Measurements from ENCODE around the gene SFMBT1. TPM values are rescaled to one million over a fixed set of nuclear protein-coding genes. Genes with fewer than 3 reads are reported as not detected.
"Not testable (repeated sequence)": the region's sequence is repeated elsewhere in the genome, so short reads cannot be mapped to it uniquely, and the experiment has no call there.

Gene SFMBT1
- total RNA-seq, 1 donor from 2014 or later, result 4.4 TPM

DNA sequence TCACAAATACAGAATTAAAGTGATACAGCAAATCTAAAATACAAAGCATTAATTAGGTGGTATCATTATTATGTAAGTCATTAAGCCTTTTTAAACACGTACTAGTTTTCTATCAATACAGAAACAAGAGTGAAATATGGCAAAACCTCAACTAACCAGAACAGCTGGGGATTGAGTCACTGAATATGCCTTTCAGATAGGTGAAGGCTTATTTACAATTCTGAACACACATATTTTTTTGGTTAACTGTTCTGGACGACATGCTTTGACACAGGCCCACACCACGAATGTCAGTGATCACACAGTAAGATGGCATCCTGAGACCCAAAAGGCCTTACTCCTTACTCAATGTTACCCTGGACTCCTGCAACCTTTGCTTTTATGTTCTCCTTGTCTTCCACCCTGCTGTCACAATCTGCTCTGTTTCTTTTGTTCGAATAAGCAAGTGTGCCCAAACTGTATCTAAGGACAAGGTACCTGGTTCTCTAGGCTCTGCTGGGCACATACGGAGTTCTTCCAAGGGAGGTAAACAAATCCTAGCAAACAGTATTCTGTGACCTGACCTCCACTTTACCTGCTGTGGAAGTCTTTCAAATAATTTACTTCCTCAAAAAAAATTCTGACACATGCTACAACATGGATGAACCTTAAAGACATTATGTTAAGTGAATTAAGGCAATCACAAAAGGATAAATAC lies 7.0 kb downstream of the SFMBT1 start:
- DNase-seq (ENCODE audit: low read depth, low spot score), result no peak

DNA sequence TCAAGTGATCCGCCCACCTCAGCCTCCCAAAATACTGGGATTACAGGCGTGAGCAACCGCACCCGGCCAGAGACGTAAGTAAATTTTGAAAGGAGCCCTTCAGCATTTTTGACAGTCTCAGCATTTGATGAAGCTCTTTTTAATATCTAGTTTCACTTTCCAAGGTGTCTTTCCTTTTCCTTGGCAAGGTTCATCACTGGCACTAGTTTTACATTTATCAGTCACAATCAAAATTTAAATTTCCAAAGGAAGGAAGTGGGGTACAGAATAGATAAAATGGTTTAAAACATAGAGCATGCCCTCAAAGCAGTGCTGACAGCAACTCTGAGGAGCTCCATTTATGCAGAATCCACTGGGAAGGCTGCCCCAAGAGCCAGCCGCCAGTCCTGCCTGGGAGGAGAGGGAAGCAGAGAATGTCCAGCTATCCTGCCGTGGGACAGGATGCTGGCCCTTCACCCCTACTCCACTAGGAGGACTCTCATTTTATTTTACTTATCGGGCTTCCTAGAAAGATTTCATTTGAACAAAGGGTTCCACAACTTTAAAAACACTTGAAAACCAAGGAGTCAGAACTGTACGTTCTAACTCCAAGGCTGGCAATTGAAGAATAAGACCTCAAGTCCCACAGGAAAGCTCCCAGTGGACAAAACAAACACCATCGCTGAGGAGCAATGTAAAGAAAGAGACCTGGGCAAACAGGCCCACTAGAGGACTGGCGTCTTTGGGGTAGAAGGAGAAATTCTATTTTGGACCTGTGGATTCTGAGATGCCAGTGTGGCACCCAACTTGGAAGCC lies 9.9 kb downstream of the SFMBT1 start:
- no peak for DNase-seq (ENCODE audit: low read depth, low spot score)

DNA sequence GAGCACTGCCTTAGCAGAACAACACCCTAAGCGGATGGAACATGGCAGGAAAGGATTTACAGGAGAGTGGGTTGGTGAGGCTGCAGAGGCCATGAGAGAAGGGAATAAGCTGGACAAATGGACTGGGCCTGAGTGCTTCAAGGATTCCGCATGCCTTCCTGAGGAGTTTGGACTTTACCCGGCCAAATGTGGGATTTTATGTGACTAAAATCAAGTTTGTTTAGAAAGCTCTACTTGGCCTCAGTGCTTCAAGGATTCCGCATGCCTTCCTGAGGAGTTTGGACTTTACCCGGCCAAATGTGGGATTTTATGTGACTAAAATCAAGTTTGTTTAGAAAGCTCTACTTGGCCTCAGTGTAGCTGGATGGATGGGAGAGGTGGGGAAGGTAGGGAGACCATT lies 10.9 kb downstream of the SFMBT1 start:
- DNase-seq (ENCODE audit: low read depth, low spot score), result not testable (repeated sequence)

DNA sequence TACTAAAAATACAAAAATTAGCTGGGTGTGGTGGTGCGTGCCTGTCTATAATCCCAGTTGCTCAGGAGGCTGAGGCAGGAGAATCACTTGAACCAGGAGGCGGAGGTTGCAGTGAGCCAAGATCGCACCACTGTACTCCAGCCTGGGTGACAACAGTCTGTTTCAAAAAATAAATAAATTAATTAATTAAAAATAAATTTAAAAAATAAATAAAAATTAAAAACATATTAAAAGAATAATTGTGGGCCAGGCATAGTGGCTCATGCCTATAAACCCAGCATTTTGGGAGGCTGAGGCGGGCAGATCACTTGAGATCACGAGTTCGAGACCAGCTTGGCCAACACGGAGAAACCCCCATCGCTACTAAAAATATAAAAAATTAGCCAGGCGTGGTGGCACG lies 11.5 kb downstream of the SFMBT1 start:
- DNase-seq (ENCODE audit: low read depth, low spot score), result not testable (repeated sequence)

DNA sequence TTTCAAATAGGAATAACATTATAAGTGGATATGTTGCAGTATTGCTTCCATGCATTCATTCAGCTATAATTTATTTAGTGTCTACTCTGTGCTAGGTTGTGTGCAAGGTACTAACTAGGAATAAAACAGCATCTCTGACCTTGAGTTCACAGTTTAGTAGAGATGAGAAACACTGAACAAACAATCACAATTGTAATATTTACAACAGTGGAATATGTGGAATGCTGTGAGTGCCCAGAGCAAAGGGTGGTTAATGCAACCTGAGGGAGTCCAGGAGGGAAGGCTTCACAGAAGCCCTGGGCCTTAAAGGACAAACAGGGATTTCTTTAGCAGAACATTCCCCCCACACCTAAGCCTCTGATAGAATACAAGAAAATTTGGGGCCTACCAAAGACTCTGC lies 13.3 kb downstream of the SFMBT1 start:
- DNase-seq (ENCODE audit: low read depth, low spot score), result no peak

GRCh38 chr3:53030619-53031449 lies 15.0 kb downstream of the SFMBT1 start:
- no peak for DNase-seq (ENCODE audit: low read depth, low spot score)

- no peak for DNase-seq (ENCODE audit: low read depth, low spot score)
These were observed 17.2 kb downstream of the SFMBT1 start for GRCh38 chr3:53028641-53029040.

DNA sequence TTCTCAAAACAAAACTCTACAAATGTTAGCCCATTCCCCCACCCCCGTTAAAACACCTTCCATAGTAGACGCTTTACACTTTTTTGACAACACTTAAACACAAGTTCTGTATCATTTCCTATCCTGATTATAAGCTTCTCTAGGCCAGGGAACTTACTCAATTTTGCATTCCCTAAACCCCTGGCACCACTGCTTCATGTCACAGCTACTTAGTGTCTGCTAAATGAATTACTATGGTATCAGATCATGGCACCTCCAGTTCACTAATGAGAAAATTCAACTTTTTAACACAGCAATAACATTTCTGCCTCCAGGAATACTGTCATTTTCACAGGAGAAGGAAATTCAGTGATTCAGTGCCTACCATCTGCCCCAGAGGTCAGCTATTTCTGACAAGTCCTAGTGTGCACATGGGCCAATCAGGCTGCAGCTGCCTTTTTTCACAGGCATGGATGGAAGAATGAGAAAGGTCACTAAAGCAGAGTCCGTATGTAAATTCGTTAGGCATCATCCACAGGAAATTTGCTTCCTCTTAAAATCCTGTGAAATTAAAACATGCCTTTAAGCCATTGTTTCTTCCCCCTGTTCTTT lies 18.5 kb downstream of the SFMBT1 start:
- DNase-seq (ENCODE audit: low read depth, low spot score), result no peak

GRCh38 chr3:53026382-53027162 lies 19.3 kb downstream of the SFMBT1 start:
- no peak for DNase-seq (ENCODE audit: low read depth, low spot score)

- no peak for DNase-seq (ENCODE audit: low read depth, low spot score)
These were observed 21.6 kb downstream of the SFMBT1 start for GRCh38 chr3:53024315-53024714.

GRCh38 chr3:53023072-53023823 lies 22.6 kb downstream of the SFMBT1 start:
- no peak for DNase-seq (ENCODE audit: low read depth, low spot score)

- DNase-seq (ENCODE audit: low read depth, low spot score), result no peak
These were observed 23.2 kb downstream of the SFMBT1 start for GRCh38 chr3:53022647-53023046.

DNA sequence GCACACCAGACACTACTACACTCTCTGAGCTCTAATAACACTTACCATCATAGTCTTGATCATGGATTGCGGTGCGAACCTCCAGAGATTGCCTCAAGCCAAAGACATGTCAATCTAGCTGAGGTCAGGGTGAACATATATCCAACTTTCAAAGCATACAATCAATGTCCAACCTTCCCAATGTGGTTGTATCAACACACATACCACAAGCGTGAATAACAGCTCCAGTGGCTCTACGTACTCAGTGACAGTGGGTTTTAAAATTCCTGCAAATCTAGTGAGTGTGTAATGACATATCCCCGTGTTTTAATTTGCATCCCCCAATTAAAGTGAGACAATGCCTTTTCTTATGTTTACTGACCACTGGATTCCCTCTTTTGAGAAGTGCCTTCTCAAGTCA lies 29.6 kb downstream of the SFMBT1 start:
- DNase-seq (ENCODE audit: low read depth, low spot score), result no peak

DNA sequence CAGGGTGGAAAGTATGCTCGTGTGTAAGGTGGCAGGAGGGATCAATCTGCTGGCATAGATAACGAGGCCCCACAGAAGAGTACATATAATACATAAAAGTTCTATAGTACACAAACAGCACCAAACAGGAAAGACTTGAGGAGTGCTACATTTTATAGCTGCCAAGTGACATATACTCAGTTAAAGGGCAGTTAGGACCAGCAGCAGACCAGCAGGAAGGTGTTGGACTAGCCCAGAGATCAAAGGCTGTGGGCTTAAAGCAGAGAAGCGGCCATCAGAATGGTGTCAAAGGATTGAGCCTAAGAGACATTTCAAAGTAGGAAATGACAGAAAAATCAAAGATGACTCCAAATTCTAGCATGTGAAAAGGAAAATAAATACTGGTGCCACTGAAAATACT lies 34.5 kb downstream of the SFMBT1 start:
- no peak for DNase-seq (ENCODE audit: low read depth, low spot score)

- DNase-seq (ENCODE audit: low read depth, low spot score), result no peak
These were observed 35.9 kb downstream of the SFMBT1 start for GRCh38 chr3:53009826-53010539.

- DNase-seq (ENCODE audit: low read depth, low spot score), result no peak
These were observed 36.9 kb downstream of the SFMBT1 start for GRCh38 chr3:53008932-53009331.

GRCh38 chr3:53005854-53006513 lies 39.9 kb downstream of the SFMBT1 start:
- no peak for DNase-seq (ENCODE audit: low read depth, low spot score)

DNA sequence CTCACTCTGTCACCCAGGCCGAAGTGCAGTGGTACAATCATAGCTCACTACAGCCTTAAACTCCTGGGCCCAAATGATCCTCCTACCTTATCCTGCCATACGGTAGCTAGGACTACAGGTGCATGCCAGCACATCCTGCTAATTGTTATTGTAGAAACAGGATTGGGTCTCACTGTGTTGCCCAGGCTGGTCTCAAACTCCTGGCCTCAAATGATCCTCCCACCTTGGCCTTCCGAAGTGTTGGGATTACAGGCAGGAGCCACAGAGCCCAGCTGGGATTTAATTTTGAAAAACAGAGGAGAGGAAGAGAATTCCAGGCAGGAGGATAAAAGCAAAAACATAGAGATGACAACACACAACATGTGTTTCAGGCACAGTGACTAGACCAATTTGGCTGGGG lies 40.5 kb downstream of the SFMBT1 start:
- no peak for DNase-seq (ENCODE audit: low read depth, low spot score)

GRCh38 chr3:53003320-53003719 lies 42.6 kb downstream of the SFMBT1 start:
- no peak for DNase-seq (ENCODE audit: low read depth, low spot score)
